Thyroid gland (tissue), 4 donors: ENCODE data around the gene LY6G5B. TPM values are rescaled to one million over a fixed set of nuclear protein-coding genes. Genes with fewer than 3 reads are reported as not detected.

Source experiments
- DNase-seq, 2 donors: peaks; one replicate each; pipeline ENCODE4 v3.0.0-alpha.2; 2019
- H3K27ac ChIP-seq, 3 donors: fragments of 200-600 bp; sonication (generic); 1 replicate in 2 of 3; 2 replicates in 1 of 3; pipeline ENCODE4 v1.5.1; 2016 to 2019; ENCODE audit warnings: mild to moderate bottlenecking in 1 of 3, moderate library complexity in 1 of 3
- H3K27me3 ChIP-seq: fragments of 200-600 bp; sonication (generic); one replicate; pipeline ENCODE4 v1.5.1; 2019
- H3K36me3 ChIP-seq, 2 donors: fragments of 200-600 bp; sonication (generic); one replicate each; pipeline ENCODE4 v1.5.1; 2016 to 2019
- H3K4me1 ChIP-seq, 2 donors: fragments of 200-600 bp; sonication (generic); one replicate each; pipeline ENCODE4 v1.5.1; 2017 to 2019
- H3K4me3 ChIP-seq, 3 donors: fragments of 200-600 bp; sonication (generic); replicated peaks in 1 of 3; 1 replicate in 2 of 3; 2 replicates in 1 of 3; pipeline ENCODE4 v1.5.1; 2016; ENCODE audit warnings: mild to moderate bottlenecking in 1 of 3
- H3K9me3 ChIP-seq: fragments of 200-600 bp; sonication (generic); one replicate; pipeline ENCODE4 v1.5.1; 2017
- POLR2A ChIP-seq, 2 donors: fragments of 450-650 bp; IDR thresholded peaks; one replicate each; pipeline ENCODE4 v1.6.1; 2017; ENCODE audit warnings: antibody characterized with exemption in 2 of 2, mild to moderate bottlenecking in 2 of 2, moderate library complexity in 1 of 2
- WGBS, 2 donors: methylation state at CpG; one replicate each; pipeline ENCODE4 v1.1.5; 2017; 5-methylcytosine and 5-hydroxymethylcytosine counted together
- intact Hi-C: fragments of 100-400 bp; cut with DNase I; formaldehyde crosslinking; loops from one replicate; pipeline ENCODE4 v1.15.1; 2023
- total RNA-seq, 4 donors: library from RNA; depleted of rRNA; stranded (reverse); fragments of >200 nt; gene quantifications; one replicate each; pipeline ENCODE4 v1.2.3, GENCODE V29; 2016
- TF ChIP-seq, protein P1 (sequence below), 6 experiments: fragments of 200-600 bp in 3 of 6; fragments of 450-650 bp in 3 of 6; sonication (generic) in 3 of 6; IDR thresholded peaks; one replicate each; pipeline ENCODE4 v1.5.1; 2016 to 2019; ENCODE audit warnings: antibody characterized with exemption in 6 of 6, mild to moderate bottlenecking in 2 of 6, inconsistent platforms in 1 of 6, moderate library complexity in 1 of 6

The LY6G5B gene
- total RNA-seq, 4 donors from 2014 or later = 4.4 to 11.8 (median 9.4) TPM

DNA sequence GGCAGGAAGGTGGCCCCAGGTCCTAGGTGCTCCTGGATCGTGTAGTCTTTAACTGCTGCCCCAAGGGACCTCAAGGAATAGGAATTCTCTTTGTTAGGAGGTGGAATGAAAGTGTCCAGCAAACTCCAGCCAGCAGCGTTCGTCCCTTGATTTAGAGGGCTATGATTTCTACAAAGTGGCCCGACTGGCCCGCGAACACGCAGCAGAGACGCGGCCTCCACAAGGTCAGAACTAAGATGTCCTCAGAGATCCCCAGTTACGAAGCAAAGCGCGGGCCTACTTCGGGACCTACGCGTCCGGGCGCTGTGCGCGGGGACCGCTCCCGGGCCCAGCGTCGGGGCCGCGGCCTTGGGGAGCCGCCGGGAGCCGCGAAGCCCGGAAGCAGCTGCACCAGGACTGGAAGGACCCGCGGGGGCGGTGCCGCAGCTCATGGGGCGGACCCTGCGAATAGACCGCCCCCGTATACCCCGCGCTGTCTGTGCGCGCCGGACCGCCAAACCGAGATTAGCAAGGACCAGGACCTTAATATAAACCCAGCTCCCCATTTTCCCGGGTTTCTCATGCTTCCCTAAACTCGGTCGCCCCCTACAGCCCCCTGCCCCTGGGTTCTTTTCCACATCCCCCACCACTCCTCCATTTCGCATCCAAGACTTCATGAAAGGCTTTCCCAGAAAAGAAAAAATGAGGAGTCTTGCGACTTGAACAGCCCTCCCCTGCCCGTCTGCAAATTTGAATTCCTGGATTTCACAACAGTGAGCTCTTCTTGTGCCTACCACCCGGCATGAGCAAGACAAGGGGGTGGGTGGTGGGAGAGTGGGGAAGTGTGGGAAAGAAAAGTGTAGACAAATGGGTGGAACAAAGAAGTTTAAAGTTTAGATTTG is 9.2 kb upstream of the LY6G5B start, which contains the start of gene C6orf47:
C6orf47 (minus strand) TSS at position 398 of the 881 bp plus-strand sequence. CDS start 831 bp downstream, outside the sequence.
- Histone ChIP-seq H3K27me3 (no peaks in the 10 kb centered on the region), H3K4me3 (peak within 1 kb of the TSS; percentile 54 to 88 (median 83)), H3K36me3 (peaks cover 0 to 6% of the 10 kb centered on the region in 2 donors), H3K4me1 (peaks cover 38 to 51% of the 10 kb centered on the region in 2 donors), H3K9me3 (no peaks in the 10 kb centered on the region), H3K27ac (peak within 1 kb of the TSS; percentile 59 to 82 (median 81))
- peak in 1 of 2 donors; percentile 80 for TF ChIP-seq POLR2A (IDR thresholded peaks at IDR 0.05)
- TF ChIP-seq, protein P1, sequence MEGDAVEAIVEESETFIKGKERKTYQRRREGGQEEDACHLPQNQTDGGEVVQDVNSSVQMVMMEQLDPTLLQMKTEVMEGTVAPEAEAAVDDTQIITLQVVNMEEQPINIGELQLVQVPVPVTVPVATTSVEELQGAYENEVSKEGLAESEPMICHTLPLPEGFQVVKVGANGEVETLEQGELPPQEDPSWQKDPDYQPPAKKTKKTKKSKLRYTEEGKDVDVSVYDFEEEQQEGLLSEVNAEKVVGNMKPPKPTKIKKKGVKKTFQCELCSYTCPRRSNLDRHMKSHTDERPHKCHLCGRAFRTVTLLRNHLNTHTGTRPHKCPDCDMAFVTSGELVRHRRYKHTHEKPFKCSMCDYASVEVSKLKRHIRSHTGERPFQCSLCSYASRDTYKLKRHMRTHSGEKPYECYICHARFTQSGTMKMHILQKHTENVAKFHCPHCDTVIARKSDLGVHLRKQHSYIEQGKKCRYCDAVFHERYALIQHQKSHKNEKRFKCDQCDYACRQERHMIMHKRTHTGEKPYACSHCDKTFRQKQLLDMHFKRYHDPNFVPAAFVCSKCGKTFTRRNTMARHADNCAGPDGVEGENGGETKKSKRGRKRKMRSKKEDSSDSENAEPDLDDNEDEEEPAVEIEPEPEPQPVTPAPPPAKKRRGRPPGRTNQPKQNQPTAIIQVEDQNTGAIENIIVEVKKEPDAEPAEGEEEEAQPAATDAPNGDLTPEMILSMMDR (IDR thresholded peaks at IDR 0.05) = no peak
- intact Hi-C loops = no loop called here
- 0 to 1% methylated on average over 21 to 39 of the region's 52 CpGs for WGBS, 2 donors
- peak; percentile 89 to 90 for DNase-seq

DNA sequence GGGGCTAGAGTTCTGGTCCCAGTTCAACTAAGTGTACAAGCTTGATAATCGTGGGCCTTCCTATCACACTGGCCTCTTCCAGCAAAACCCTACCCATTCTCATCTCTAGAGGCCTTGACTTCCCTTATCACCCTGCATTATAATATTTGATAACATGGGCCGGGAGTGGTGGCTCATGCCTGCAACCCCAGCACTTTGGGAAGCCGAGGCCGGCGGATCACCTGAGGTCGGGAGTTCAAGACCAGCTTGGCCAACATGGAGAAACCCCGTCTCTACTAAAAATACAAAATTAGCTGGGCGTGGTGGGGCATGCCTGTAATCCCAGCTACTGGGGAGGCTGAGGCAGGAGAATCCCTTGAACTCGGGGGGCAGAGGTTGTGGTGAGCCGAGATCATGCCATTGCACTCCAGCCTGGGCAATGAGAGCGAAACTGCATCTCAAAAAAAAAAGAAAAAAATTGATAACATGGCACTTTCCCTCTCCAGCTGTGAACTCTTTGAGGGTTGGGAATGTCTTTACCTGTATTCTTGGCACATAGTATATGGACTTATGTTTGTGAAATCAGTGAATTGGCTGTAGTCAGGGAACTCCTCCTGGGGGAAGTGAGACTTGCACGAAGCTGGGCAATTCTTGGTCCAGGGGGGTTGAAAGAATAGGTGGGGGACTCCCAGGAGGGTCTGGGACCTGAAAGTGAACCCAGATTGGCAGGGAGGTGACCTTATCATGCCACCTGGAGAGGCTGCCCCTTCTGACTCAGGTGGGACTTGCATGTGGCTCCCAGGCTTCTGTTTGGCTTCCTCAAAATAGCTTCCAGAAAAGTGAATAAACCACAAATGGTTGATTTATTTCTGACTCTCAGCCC is 8.3 kb upstream of the LY6G5B start:
- intact Hi-C loops = no loop called here
- Histone ChIP-seq H3K4me1 (peaks cover 41 to 51% of the 10 kb centered on the region in 2 donors), H3K9me3 (no peaks in the 10 kb centered on the region), H3K36me3 (peaks cover 0 to 6% of the 10 kb centered on the region in 2 donors), H3K4me3 (no peak overlapping the region), H3K27ac (peak overlapping the region in 2 of 3 donors; percentile 59 to 81), H3K27me3 (no peaks in the 10 kb centered on the region)
- no peak for TF ChIP-seq POLR2A (IDR thresholded peaks at IDR 0.05)
- TF ChIP-seq, protein P1 (IDR thresholded peaks at IDR 0.05) = no peak
- no peak for DNase-seq
- WGBS, 2 donors = 83 to 87% methylated on average over 12 of the region's 12 CpGs

DNA sequence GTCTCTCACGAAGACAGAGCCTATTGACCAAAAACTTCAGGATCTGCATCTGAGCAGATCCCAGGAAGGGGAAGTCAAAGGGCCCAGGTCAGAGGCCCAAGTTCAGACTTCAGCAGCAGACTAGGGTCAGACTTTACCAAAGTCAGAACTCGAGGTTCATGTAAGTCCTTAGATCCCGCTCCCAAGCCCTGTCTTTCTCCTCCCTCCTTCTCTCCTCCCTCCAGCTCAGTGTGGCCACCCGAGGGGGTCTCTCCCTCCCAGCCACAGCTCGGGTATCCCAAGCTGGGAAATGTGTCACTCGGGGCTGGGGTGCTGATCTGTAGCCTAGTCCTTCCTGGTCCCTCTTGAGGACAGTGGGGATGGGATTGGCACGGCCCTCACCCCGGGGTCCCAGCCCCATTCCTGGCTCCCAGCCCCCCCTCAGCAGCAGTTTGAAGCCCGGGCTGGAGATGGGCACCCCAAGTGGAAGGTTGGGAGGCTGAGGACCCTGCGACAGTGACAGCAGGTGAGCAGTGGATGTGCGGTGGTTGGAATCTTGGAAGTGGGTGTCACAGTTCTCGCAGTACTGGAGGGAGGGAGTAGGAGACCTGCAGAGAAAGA is 7.6 kb upstream of the LY6G5B start:
- Histone ChIP-seq H3K9me3 (no peaks in the 10 kb centered on the region), H3K27me3 (no peaks in the 10 kb centered on the region), H3K4me3 (no peak overlapping the region), H3K4me1 (peaks cover 48 to 57% of the 10 kb centered on the region in 2 donors), H3K36me3 (peaks cover 3 to 10% of the 10 kb centered on the region in 2 donors), H3K27ac (no peak overlapping the region)
- no peak for TF ChIP-seq POLR2A (IDR thresholded peaks at IDR 0.05)
- TF ChIP-seq, protein P1 (IDR thresholded peaks at IDR 0.05) = no peak
- no peak for DNase-seq
- intact Hi-C loops = no loop called here
- WGBS, 2 donors = 93 to 97% methylated on average over 12 of the region's 12 CpGs

DNA sequence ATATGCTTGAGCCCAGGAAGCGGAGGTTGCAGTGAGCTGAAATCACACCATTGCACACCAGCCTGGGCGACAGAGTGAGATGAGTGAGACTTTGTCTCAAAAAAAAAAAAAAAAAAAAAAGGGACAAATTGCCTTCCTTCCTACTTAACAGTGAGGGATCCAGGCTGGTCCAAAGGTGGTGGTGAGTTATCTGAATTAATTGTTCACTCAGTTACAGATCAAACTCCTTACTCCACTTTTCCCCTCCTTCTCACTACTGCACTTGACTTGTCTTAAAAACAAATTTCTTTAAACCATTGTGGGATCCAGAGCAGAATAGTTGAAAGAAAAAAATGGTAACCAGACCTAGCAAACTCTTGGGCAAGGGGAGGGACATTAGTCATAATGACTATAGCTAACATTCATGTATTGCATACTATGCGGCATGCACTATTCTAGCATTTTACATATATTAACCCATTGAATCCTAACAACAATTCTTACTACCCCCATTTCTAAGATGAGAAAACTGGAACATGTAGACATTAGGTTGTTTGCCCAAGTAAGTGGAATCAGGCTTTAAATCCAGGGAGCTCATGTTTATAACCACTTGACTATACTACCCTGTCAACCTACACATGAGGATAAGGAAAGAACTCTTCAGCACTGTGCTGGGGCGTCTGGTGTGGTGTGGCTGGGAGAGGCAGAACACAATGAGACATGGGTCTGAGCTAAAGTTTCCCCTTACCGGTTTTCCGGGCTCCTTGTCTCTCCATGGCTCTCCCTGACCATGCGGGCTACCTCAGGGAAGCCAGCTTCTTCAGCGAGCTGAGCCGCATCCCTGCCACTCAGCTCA is 6.4 kb upstream of the LY6G5B start:
- peaks cover 14 to 21% of the 10 kb centered on the region in 2 donors for H3K36me3 ChIP-seq
- no peak for TF ChIP-seq POLR2A (IDR thresholded peaks at IDR 0.05)
- TF ChIP-seq, protein P1 (IDR thresholded peaks at IDR 0.05) = no peak
- H3K9me3 ChIP-seq = no peaks in the 10 kb centered on the region
- H3K4me1 ChIP-seq = peaks cover 43 to 46% of the 10 kb centered on the region in 2 donors
- intact Hi-C loops = no loop called here
- peak overlapping the region in 1 of 3 donors; percentile 86 for H3K4me3 ChIP-seq
- WGBS, 2 donors = 70 to 76% methylated on average over 8 to 9 of the region's 9 CpGs
- no peak for DNase-seq
- no peaks in the 10 kb centered on the region for H3K27me3 ChIP-seq
- peak overlapping the region; percentile 66 to 92 (median 91) for H3K27ac ChIP-seq
